AG20443 (cell line): ENCODE data around the gene DHRS12.
A peak's percentile ranks its signal among the peaks of the same experiment; 100 is the strongest.

ENCODE experiments used
- DNase-seq: peaks from one replicate; pipeline ENCODE4 v3.0.0; 2012; ENCODE audit warnings: low spot score, mixed read lengths

DHRS12 gene

DNA sequence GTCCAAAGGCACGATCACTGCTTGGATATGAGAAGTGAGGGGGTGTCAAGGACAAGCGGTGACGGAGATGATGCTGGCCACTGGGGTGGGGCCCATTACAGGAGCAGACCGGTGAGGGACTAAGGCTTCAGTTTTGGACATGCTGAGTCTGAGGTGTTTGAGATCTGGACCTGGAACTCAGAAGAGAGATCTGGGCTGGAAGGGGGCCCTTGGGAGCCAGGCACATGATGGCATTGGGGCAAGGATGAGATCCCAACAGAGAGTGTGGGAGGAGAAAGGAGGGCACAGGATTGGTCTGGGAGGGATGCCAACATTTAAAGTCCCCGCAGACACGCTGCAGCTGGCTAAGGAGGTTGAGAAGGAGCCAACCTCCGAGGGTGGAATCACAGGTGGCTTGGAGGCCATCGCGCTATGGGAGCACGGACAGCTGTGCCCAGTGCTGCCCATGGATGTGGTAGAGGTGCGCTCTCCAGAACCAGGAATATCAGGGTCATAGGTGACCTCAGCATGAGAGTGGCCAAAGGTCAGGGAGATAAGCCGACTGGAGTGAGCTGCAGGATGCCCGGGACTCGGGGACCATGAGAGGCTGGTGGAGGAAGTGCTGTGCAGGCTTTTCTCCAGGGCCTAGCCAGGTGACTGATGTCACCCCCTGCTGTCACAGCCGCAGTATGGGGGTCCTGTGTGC is 21.8 kb downstream of the DHRS12 start:
- DNase-seq: no peak

- peak; percentile 37 for DNase-seq
Measured at GRCh38 chr13:51781246-51782022, 22.5 kb downstream of the DHRS12 start.

- no peak for DNase-seq
Measured at GRCh38 chr13:51780099-51780498, 23.9 kb downstream of the DHRS12 start.

DNA sequence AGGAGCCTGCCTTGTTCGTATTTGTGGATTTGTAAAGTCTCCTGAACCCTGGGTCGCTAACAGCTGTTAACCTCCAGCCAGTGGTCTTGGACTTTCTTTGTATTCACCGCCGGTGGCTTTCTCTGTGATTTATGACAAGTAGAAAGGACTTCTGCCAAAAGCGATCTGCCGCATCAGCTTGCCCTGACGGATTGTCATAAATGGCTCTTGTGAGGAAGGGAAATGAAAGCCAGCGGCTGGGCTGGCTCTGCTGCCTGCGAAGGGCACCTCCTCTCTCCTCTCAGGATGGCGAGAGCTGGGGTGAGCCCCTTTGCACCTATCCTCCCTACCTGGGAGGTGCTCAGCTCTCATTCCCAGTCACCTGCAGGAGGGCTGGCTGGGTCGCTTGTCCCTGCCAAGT is 25.6 kb downstream of the DHRS12 start:
- DNase-seq: no peak

DNA sequence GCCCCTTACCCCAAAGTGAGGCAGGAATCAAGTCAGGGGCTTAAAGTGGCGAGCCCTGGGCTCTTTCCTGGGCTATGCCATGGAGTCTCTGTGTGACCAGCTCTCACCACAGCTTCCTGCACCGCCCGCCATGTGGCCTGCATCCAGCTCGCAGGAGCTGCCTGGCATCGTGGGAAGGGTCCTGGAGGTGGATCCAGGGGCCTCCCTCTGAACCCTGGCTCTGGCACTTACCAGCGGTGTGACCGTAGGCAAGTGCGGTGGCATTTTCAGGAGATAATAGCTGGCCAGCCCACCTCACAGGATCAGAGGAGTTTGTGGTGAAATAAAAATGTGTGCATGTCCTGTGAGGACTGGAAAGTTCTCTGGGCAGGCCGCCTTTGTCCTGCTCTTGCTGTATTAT is 26.0 kb downstream of the DHRS12 start:
- DNase-seq: no peak

DNA sequence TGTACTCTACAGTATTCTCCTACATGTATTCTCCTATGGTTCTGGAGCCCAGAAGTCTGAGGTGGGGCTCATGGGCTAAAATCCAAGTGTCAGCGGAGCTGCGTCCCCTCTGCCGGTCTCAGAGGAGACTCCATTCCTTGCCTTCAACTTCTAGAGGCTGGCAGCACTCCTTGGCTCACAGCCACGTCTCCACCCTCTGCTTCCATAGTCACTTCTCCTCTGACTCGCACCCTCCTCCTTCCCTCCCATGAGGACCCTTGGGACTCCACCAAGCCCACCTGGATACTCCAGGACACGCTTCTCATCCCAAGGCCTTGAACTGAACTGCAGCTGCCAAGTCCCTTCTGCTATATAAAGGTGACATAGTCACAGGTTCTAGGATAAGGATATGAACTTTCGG is 27.8 kb downstream of the DHRS12 start:
- no peak for DNase-seq

GRCh38 chr13:51773515-51773914 is 30.4 kb downstream of the DHRS12 start:
- no peak for DNase-seq

- DNase-seq: no peak
Measured at GRCh38 chr13:51772781-51773180, 31.2 kb downstream of the DHRS12 start.

DNA sequence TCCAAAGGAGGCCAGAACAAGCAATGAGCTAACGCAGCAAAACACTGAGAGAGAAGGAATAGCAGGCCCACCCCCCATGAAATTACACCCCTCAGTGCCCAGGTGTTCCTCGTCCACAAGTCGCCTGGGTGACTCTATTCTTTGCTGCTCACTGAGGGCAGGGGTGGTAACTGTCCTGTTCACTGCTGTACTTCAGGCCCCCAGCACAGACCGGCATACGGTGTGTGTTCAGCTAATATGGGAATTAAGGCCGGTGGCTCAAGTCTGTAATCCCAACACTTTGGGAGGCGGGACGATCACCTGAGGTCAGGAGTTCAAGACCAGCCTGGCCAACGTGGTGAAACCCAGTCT is 31.9 kb downstream of the DHRS12 start:
- no peak for DNase-seq

GRCh38 chr13:51771418-51772104 is 32.4 kb downstream of the DHRS12 start:
- no peak for DNase-seq

- DNase-seq: no peak
Measured at GRCh38 chr13:51770681-51771417, 33.1 kb downstream of the DHRS12 start.

DNA sequence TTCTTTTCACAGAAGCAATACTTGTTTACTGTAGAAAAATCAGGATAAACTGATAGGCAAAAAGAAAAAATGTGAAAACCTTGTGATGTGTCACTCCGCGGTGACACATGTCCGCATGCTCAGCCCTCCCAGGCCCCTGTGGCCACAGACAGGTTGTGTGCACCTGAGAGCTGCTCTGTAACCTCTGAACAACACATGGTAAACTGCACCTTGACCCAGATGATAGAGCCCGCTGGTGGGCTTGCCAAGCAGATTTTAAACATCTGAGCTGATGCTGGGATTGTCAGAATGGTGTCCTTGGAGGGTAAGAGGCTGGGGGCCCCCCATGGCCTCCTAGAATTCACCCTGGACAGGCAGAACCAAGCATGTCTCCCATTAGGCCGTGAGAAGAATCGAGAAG is 33.8 kb downstream of the DHRS12 start:
- DNase-seq: no peak

- no peak for DNase-seq
Measured at GRCh38 chr13:51769455-51770127, 34.4 kb downstream of the DHRS12 start.

- DNase-seq: no peak
Measured at GRCh38 chr13:51768976-51769375, 35.0 kb downstream of the DHRS12 start.

DNA sequence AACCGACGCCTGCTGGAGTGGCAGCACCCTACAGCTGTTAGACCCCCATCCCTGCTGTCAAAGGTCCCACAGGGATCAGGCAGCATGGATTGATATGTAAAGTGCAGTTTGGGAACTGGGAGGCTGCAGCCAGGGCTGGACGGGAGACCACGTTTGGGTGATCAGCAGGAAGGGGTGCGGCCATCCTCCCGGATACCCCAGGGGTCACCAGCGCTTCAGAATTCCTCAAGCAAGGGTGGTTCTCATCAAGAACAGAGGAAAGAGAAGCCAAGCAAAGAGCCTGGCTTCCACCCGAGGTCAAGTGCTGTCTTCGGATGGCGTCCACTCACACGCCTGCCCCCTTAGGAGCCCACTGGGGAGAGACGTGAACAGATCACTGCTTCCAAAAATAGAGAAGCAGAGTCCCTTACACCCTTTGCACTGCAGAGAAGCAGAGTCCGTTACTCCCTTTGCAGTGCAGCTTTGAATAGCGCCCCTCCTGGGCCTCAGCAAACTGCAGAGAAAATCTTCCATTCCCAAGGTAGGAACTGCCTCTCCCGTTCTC is 35.5 kb downstream of the DHRS12 start:
- no peak for DNase-seq

DNA sequence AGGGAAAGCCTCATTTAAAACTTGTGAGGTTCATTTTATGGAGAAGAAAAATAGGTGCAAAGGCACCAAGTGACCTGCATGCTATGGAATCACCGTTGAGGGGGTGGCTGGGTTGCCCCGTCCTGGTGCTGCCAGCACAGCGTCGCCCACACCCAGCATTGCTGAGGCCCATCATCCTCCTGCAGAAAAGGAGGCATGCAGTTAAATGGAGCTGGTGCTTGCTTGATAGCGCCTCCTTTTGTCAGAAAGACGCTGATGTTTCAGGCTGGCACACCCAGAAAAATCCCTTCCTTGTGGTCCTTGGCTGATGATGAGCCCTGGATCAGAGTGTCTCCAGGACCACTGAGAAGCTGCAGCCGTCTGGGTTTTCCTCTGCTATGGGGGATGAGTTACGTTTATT is 36.9 kb downstream of the DHRS12 start:
- DNase-seq: no peak

GRCh38 chr13:51765142-51765515 is 38.8 kb downstream of the DHRS12 start:
- no peak for DNase-seq

DNA sequence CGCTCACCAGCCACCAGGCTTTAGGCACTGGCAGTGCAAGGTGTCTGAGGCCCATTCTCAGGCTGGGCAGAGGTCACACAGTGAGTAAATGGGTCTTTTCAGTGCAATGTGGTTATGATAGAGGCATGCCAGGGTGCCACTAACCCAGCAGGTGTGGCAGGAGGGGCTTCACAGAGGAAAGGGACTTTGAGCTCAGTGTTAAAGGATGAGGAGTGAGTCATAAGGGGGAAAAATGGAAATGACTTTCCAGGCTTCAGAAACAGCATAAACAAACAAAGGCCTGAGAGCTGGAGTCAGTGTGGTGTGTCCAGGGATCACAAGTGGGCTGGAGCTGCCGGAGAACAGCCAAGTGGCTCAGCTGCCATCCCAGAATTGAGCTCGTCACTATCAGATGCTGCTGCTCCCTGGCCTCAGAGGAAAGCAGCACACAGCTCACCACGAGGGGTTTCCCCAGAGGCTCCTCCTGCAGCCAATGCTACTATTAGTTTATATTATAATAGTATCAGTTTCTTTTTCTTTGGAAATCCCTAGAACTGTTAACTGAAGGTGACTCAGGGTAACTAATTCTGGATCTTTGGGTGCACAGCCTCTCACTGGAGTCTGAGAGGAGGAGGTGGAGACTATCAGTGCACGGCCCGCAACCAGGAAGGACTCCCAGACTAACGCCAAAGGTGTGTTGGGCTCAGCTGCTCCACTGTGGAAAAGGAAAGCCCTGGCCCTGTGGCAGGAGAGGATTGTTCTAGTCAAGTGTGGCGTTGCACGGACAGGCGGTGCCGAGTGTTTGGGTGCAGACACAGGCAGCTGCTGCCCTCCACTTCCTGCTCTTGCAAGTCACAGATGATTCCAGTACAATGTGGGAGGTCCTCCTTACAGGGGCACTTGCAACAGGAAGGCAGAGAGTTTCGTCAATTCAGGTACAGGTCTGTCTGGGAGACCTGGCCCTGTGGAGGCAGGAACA is 39.5 kb downstream of the DHRS12 start:
- peak; percentile 76 for DNase-seq

DNA sequence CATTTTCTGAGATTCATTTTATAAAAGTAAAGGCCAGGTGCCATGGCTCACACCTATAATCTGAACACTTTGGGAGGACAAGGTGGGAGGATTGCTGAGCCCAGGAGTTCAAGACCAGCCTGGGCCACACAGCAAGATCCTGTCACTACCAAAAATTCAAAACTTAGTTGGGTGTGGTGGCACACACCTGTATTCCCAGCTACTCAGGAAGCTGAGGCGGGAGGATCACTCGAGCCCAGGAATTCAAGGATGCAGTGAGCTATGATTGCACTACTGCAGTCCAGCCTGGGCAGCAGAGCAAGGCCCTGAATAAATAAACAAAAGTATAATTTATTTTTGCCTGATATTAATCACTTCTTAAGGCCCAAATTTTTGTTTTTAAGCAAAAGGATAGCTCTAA is 40.5 kb downstream of the DHRS12 start:
- DNase-seq: no peak

DNA sequence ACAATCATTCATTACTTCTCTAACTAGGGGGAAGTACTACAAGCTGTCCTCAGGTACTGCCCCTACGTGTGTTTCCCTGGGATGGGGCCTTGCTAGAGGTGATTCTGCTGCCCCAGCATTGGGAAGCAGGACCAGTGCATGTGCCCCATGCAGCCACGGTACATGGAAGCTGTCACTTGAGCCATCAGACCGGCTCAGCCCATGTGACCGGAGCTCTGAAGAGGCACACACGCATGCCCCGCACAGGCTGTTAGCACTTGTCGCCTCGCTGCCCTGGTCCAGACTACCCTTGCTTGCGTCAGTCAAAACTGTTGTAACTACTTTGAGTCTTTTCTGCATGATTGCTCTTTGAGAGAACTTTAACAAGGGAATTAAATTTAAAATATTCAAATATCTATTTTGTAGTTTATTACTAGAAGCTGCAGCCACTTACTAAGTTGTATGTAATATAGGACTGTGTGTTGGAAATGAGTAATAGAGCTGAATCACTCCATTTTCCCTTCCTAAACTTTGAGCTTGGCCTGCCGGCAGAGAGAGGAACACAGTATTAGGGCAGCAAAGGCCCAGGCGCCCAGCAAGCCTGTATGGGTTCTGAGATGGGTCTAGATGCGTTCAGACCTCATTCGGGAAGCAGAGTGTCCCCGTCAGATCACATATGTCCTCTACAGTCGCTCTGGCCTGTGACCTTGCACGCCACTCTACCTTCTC is 42.2 kb downstream of the DHRS12 start:
- DNase-seq: no peak
